Lung (tissue), 12 donors: ENCODE data around the gene RCOR1. TPM values are rescaled to one million over a fixed set of nuclear protein-coding genes. Genes with fewer than 3 reads are reported as not detected.

ENCODE experiments used
- ATAC-seq: fragments of 200-7000 bp; cut with Tn5 transposase; one replicate; pipeline ENCODE4 v1.9.1; 2020; ENCODE audit warnings: moderate number of reproducible peaks; ENCODE audit not compliant: insufficient read depth, low FRiP score
- DNase-seq, 3 donors: peaks; one replicate each; pipeline ENCODE4 v3.0.0-alpha.2; 2013 to 2017
- H3K27ac ChIP-seq, 2 donors: one replicate each; pipeline ENCODE4 v1.5.1; 2013; ENCODE audit warnings: mild to moderate bottlenecking in 2 of 2, moderate library complexity in 2 of 2, control low read depth in 1 of 2, inconsistent platforms in 1 of 2, low read depth in 1 of 2, low read length in 1 of 2
- H3K27me3 ChIP-seq, 3 donors: one replicate each; pipeline ENCODE4 v1.5.1; 2013; ENCODE audit warnings: low read length in 2 of 3; ENCODE audit not compliant: control insufficient read depth in 3 of 3, insufficient read depth in 3 of 3
- H3K36me3 ChIP-seq, 4 donors: one replicate each; pipeline ENCODE4 v1.5.1; 2013; ENCODE audit warnings: low read length in 4 of 4, mild to moderate bottlenecking in 1 of 4, moderate library complexity in 1 of 4; ENCODE audit not compliant: control insufficient read depth in 4 of 4, insufficient read depth in 4 of 4
- H3K4me1 ChIP-seq, 5 donors: one replicate each; pipeline ENCODE4 v1.5.1; 2013; ENCODE audit warnings: low read length in 5 of 5, mild to moderate bottlenecking in 2 of 5, moderate library complexity in 1 of 5; ENCODE audit not compliant: control insufficient read depth in 5 of 5, insufficient read depth in 5 of 5
- H3K4me3 ChIP-seq: one replicate; pipeline ENCODE4 v1.5.1; 2013; ENCODE audit warnings: mild to moderate bottlenecking, control low read depth, moderate library complexity
- H3K9ac ChIP-seq, 2 donors: one replicate each; pipeline ENCODE4 v1.5.1; 2013; ENCODE audit warnings: low read length in 2 of 2, control low read depth in 1 of 2; ENCODE audit not compliant: insufficient read depth in 1 of 2
- H3K9me3 ChIP-seq, 4 donors: one replicate each; pipeline ENCODE4 v1.5.1; 2013; ENCODE audit warnings: low read length in 3 of 4, mild to moderate bottlenecking in 1 of 4, moderate library complexity in 1 of 4; ENCODE audit not compliant: control insufficient read depth in 4 of 4, insufficient read depth in 3 of 4
- CTCF ChIP-seq: IDR thresholded peaks from 2 replicates; pipeline ENCODE4 v1.5.1; 2012; ENCODE audit warnings: mild to moderate bottlenecking; ENCODE audit errors: control extremely low read depth, extremely low read depth
- WGBS, 2 donors: extraction: QIAGEN DNeasy Blood & Tissue Kit; methylation state at CpG; one replicate each; pipeline ENCODE4 v1.1.7; 2013; 5-methylcytosine and 5-hydroxymethylcytosine counted together
- polyA plus RNA-seq, 2 donors: library from polyadenylated mRNA; stranded (reverse); fragments of 200-250 nt; gene quantifications; one replicate each; pipeline ENCODE4 v1.2.1, GENCODE V29; 2013
- total RNA-seq, 2 donors: library from RNA; depleted of rRNA in 1 of 2; stranded (reverse); fragments of >200 nt in 1 of 2; gene quantifications; one replicate each; pipeline ENCODE4 v1.2.1, GENCODE V29; 2014 to 2021
- donor health status: control.
- donor health status: control.
- donor health status: Bipolar disorder and iron deficiency.
- donor health status: healthy.
- donor health status: DM: yes; HTN: yes; CAD: no.

The RCOR1 gene
- total and polyA plus RNA-seq, 4 donors: 7.9 to 63.9 (median 22.4) TPM

- H3K27ac ChIP-seq: peak overlapping the region in 1 of 2 donors; percentile 74
- no peak for TF ChIP-seq CTCF
- no peak for ATAC-seq
- peaks cover 0 to 8% (median 3%) of the 10 kb centered on the region in 4 donors for H3K36me3 ChIP-seq
- no peak for DNase-seq
- H3K27me3 ChIP-seq: no peaks in the 10 kb centered on the region
- peaks cover 4 to 12% (median 12%) of the 10 kb centered on the region in 5 donors for H3K4me1 ChIP-seq
- WGBS, 2 donors: 52% methylated on average over 3 of the region's 3 CpGs
- H3K9ac ChIP-seq: no peak overlapping the region
- H3K9me3 ChIP-seq: no peaks in the 10 kb centered on the region
- H3K4me3 ChIP-seq: no peak overlapping the region
These were observed 37.4 kb downstream of the RCOR1 start for GRCh38 chr14:102629808-102630350.

- H3K9me3 ChIP-seq: no peaks in the 10 kb centered on the region
- H3K9ac ChIP-seq: no peak overlapping the region
- DNase-seq: no peak
- H3K27me3 ChIP-seq: no peaks in the 10 kb centered on the region
- no peak overlapping the region for H3K4me3 ChIP-seq
- no peak for ATAC-seq
- peaks cover 4 to 12% (median 12%) of the 10 kb centered on the region in 5 donors for H3K4me1 ChIP-seq
- 69 to 75% methylated on average over 5 of the region's 5 CpGs for WGBS, 2 donors
- no peak for TF ChIP-seq CTCF
- peaks cover 0 to 8% (median 3%) of the 10 kb centered on the region in 4 donors for H3K36me3 ChIP-seq
- H3K27ac ChIP-seq: peak overlapping the region in 1 of 2 donors; percentile 24
These were observed 38.0 kb downstream of the RCOR1 start for GRCh38 chr14:102630405-102630804.

GRCh38 chr14:102630881-102631280 lies 38.4 kb downstream of the RCOR1 start:
- DNase-seq (no peak), ATAC-seq (no peak)
- H3K27me3 ChIP-seq: no peaks in the 10 kb centered on the region
- H3K36me3 ChIP-seq: peaks cover 0 to 8% (median 2%) of the 10 kb centered on the region in 4 donors
- peak overlapping the region in 1 of 2 donors; percentile 24 for H3K27ac ChIP-seq
- WGBS, 2 donors: 72 to 78% methylated on average over 8 of the region's 8 CpGs
- no peak overlapping the region for H3K9ac ChIP-seq
- H3K9me3 ChIP-seq: no peaks in the 10 kb centered on the region
- H3K4me1 ChIP-seq: peaks cover 4 to 12% (median 12%) of the 10 kb centered on the region in 5 donors
- TF ChIP-seq CTCF: no peak
- no peak overlapping the region for H3K4me3 ChIP-seq
